OCI-LY1 (cell line): ENCODE data around the gene MUC6.
A peak's percentile ranks its signal among the peaks of the same experiment; 100 is the strongest.

Experiments used
- H2AFZ ChIP-seq: fragments of 200-600 bp; sonication (generic), shearing (Covaris generic); 2 replicates; pipeline ENCODE4 v1.6.0; 2014; ENCODE audit warnings: antibody characterized with exemption, mild to moderate bottlenecking, low read length
- H3F3A ChIP-seq: fragments of 200-600 bp; sonication (generic), shearing (Covaris generic); 2 replicates; pipeline ENCODE4 v1.6.0; 2014; ENCODE audit warnings: mild to moderate bottlenecking, antibody characterized with exemption, low read length, moderate library complexity; ENCODE audit not compliant: insufficient read depth
- H3K27ac ChIP-seq: fragments of 200-600 bp; sonication (generic); 2 replicates; pipeline ENCODE4 v1.5.1; 2014; ENCODE audit warnings: low read length, mixed run types, mild to moderate bottlenecking, low read depth; ENCODE audit not compliant: poor library complexity, severe bottlenecking
- H3K27me3 ChIP-seq: fragments of 200-600 bp; sonication (generic); 2 replicates; pipeline ENCODE4 v1.6.0; 2014; ENCODE audit warnings: antibody characterized with exemption, mild to moderate bottlenecking, low read length, moderate library complexity; ENCODE audit not compliant: insufficient read depth
- H3K36me3 ChIP-seq: fragments of 200-600 bp; sonication (generic); 2 replicates; pipeline ENCODE4 v1.6.1; 2014; ENCODE audit warnings: mild to moderate bottlenecking, antibody characterized with exemption, low read length, moderate library complexity, mixed read lengths; ENCODE audit not compliant: insufficient read depth
- H3K4me1 ChIP-seq: fragments of 200-600 bp; sonication (generic); 2 replicates; pipeline ENCODE4 v1.5.1; 2014; ENCODE audit warnings: mild to moderate bottlenecking, low read length, moderate library complexity; ENCODE audit not compliant: insufficient read depth, severe bottlenecking
- H3K4me2 ChIP-seq: fragments of 200-600 bp; sonication (generic), shearing (Covaris generic); 2 replicates; pipeline ENCODE4 v1.6.1; 2014; ENCODE audit warnings: low read length
- H3K4me3 ChIP-seq: fragments of 200-600 bp; sonication (generic); 2 replicates; pipeline ENCODE4 v1.5.1; 2014; ENCODE audit warnings: low read length, low read depth, mild to moderate bottlenecking, mixed read lengths; ENCODE audit not compliant: poor library complexity, severe bottlenecking
- H3K79me2 ChIP-seq: fragments of 200-600 bp; shearing (Covaris generic); 2 replicates; pipeline ENCODE4 v1.6.1; 2016; ENCODE audit warnings: mixed run types, low read length, mixed read lengths; ENCODE audit not compliant: insufficient read depth
- H3K9ac ChIP-seq: fragments of 200-600 bp; sonication (generic), shearing (Covaris generic); 2 replicates; pipeline ENCODE4 v1.6.1; 2014; ENCODE audit warnings: mild to moderate bottlenecking, low read length, mixed read lengths
- H3K9me2 ChIP-seq: fragments of 200-600 bp; sonication (generic), shearing (Covaris generic); 2 replicates; pipeline ENCODE4 v1.6.1; 2014; ENCODE audit warnings: low read depth, mild to moderate bottlenecking, low read length, mixed read lengths
- H3K9me3 ChIP-seq: fragments of 200-600 bp; shearing (Covaris generic); 2 replicates; pipeline ENCODE4 v1.6.1; 2014; ENCODE audit warnings: low read length, mixed read lengths
- H4K20me1 ChIP-seq: fragments of 200-600 bp; sonication (generic), shearing (Covaris generic); 2 replicates; pipeline ENCODE4 v1.6.0; 2016; ENCODE audit warnings: mild to moderate bottlenecking, low read length; ENCODE audit not compliant: insufficient read depth
- CTCF ChIP-seq: fragments of 200-600 bp; sonication (generic), shearing (Covaris generic); IDR thresholded peaks from 2 replicates; pipeline ENCODE4 v1.5.1; 2017; ENCODE audit warnings: mild to moderate bottlenecking, antibody characterized with exemption, low read length, moderate library complexity, mixed read lengths
- EZH2 ChIP-seq: fragments of 200-600 bp; sonication (generic), shearing (Covaris generic); IDR thresholded peaks from 2 replicates; pipeline ENCODE4 v1.8.0; 2017; ENCODE audit warnings: borderline replicate concordance, mixed run types, mild to moderate bottlenecking, antibody characterized with exemption, low read length, moderate library complexity, mixed read lengths

MUC6 gene

DNA sequence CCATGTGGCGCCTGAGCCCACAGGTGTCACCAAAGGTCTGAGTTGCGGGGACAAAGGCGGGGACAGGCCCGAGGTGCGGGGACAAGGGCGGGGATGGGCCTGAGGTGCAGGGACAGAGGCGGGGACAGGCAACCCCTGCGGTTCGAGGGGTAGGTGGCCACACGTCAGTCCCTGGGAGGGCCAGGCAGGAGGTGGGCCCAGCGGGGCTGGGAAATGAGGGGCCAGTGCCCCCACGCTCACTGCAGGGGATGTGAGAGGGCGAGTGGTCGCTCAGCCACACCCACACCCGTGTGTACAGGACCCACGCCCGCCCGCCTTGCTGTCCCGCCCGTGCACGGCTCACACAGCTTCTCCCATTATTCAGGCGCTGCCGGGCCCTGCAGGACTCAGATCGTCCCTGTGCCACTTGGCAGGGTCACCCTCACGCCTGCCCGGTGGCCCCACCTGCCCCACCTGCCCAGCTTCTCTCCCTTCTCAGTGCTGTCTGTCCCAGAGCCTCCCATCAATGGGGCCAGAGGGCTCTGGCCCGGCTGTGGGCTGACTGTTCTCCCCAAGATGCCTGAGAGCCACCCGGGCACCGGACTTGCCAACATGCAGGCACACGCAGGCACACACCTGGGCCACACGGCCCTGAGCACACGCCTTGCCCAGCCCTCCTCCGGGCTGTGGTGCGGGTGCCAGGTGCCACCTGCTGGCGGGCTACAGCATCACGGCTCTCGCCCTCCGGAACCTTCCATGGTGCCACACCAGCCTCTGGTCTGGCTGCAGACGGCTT, 14.2 kb upstream of the MUC6 start:
- Histone ChIP-seq H2AFZ (no peak overlapping the region), H3K27ac (no peak overlapping the region), H3K79me2 (no peaks in the 10 kb centered on the region), H3K4me3 (no peak overlapping the region), H3K9ac (no peak overlapping the region), H3K27me3 (no peaks in the 10 kb centered on the region), H3K4me1 (no peaks in the 10 kb centered on the region), H3F3A (no peaks in the 10 kb centered on the region), H3K36me3 (no peaks in the 10 kb centered on the region), H4K20me1 (no peaks in the 10 kb centered on the region), H3K9me2 (no peaks in the 10 kb centered on the region), H3K4me2 (no peak overlapping the region), H3K9me3 (no peaks in the 10 kb centered on the region)
- no peak for TF ChIP-seq EZH2
- peak; percentile 94 for TF ChIP-seq CTCF

DNA sequence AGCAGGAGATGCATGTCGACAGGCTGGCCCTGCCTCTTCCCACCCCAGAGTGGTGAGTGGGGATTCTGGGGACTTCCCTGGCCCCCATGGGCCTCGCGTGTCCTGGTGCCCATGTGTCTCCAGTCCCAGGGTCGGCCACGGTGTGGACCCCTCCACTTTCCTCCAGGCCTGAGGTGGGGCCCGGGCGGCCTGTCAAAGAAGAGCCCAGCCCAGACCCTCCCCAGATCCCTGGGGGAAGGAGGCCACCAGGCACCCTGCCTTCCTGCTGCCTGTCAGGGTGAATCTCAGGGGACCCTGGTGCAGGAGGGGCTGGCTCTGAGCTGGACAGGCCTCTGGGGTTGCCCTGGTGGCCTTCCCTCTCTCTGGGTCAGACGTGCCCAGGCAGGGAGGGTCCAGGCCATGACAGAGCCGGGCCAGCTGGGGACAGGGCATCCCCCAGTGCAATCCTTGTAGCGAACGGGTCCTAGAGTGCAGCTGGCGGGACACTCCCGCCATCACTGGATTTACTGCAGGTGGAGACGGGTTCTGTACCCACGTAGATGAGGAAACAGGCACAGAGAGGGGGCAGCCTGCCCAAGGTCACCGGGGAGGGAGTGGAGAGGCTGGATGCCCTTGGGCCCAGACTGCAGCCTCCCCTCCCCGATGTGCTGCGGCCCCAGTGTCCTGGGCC, 13.5 kb upstream of the MUC6 start:
- H3K9me2 ChIP-seq: no peaks in the 10 kb centered on the region
- no peak overlapping the region for H3K27ac ChIP-seq
- H3K4me1 ChIP-seq: no peaks in the 10 kb centered on the region
- no peak overlapping the region for H2AFZ ChIP-seq
- no peak overlapping the region for H3K4me2 ChIP-seq
- H4K20me1 ChIP-seq: no peaks in the 10 kb centered on the region
- TF ChIP-seq EZH2: no peak
- no peak overlapping the region for H3K9ac ChIP-seq
- H3F3A ChIP-seq: no peaks in the 10 kb centered on the region
- peaks cover 2% of the 10 kb centered on the region for H3K9me3 ChIP-seq
- H3K36me3 ChIP-seq: no peaks in the 10 kb centered on the region; the same call in 1 of the 2 replicates
- no peak overlapping the region for H3K4me3 ChIP-seq
- no peaks in the 10 kb centered on the region for H3K79me2 ChIP-seq
- H3K27me3 ChIP-seq: no peaks in the 10 kb centered on the region; the same call in 1 of the 2 replicates

GRCh38 chr11:1049431-1049891, 12.9 kb upstream of the MUC6 start:
- H3K79me2 ChIP-seq: no peaks in the 10 kb centered on the region
- no peaks in the 10 kb centered on the region; the same call in 1 of the 2 replicates for H3K36me3 ChIP-seq
- H3K27ac ChIP-seq: no peak overlapping the region
- no peak overlapping the region for H3K4me2 ChIP-seq
- H3K9me3 ChIP-seq: peaks cover 7% of the 10 kb centered on the region
- H3K27me3 ChIP-seq: no peaks in the 10 kb centered on the region; the same call in 1 of the 2 replicates
- no peak overlapping the region for H2AFZ ChIP-seq
- H3K9me2 ChIP-seq: no peaks in the 10 kb centered on the region
- TF ChIP-seq EZH2: no peak
- no peak overlapping the region for H3K4me3 ChIP-seq
- no peaks in the 10 kb centered on the region for H4K20me1 ChIP-seq
- no peaks in the 10 kb centered on the region for H3F3A ChIP-seq
- H3K4me1 ChIP-seq: no peaks in the 10 kb centered on the region
- H3K9ac ChIP-seq: no peak overlapping the region

DNA sequence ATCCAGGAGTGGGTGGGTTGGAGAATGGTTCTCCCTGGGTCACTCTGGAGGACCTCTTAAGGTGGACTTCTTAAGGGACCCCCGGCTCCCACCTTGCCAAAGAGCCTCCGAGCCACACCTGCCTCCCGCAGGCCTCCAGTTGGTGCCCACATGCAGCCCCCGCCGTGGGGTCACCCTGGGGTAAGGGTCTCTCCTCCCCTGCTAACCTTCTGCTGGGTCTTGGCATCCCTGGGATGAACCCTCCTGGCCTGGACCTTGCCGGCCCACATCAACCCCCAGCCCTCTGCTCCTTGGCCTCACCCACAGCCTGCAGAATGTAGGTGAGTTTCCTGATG, 12.5 kb upstream of the MUC6 start:
- Histone ChIP-seq H3K9me2 (no peaks in the 10 kb centered on the region), H3K4me3 (no peak overlapping the region), H3K36me3 (no peaks in the 10 kb centered on the region; the same call in 1 of the 2 replicates), H3K9ac (no peak overlapping the region), H2AFZ (no peak overlapping the region), H3K4me2 (no peak overlapping the region), H4K20me1 (no peaks in the 10 kb centered on the region), H3F3A (no peaks in the 10 kb centered on the region), H3K4me1 (no peaks in the 10 kb centered on the region), H3K27me3 (no peaks in the 10 kb centered on the region; the same call in 1 of the 2 replicates), H3K79me2 (no peaks in the 10 kb centered on the region), H3K27ac (no peak overlapping the region), H3K9me3 (peaks cover 7% of the 10 kb centered on the region)
- TF ChIP-seq EZH2 (no peak), CTCF (no peak)
